MCF 10A (cell line): ENCODE results near the gene CYP2J2. TPM values are rescaled to one million over a fixed set of nuclear protein-coding genes. Genes with fewer than 3 reads are reported as not detected.

Experiments used
- BruUV-seq: library from RNA; stranded (reverse); fragments of 400-500 nt; replicated peaks from 2 replicates; lab custom pipeline; 2021; lab: Mats Ljungman, UMichigan
- CTCF ChIA-PET: fragments of 300-600 bp; sonication (Branson Sonifier 250); formaldehyde crosslinking; extraction: SDS; loops from one replicate; lab custom pipeline; 2021; ENCODE audit warnings: antibody characterized with exemption, inconsistent platforms; lab: Yijun Ruan, JAX
- POLR2A ChIA-PET: fragments of 300-600, 350-650 bp; sonication (Branson Sonifier 250); formaldehyde crosslinking; extraction: SDS; loops from one replicate; lab custom pipeline; 2020; ENCODE audit warnings: antibody characterized with exemption, inconsistent platforms; lab: Yijun Ruan, JAX
- DNase-seq: peaks from one replicate; pipeline ENCODE4 v3.0.0-alpha.2; 2018; ENCODE audit not compliant: unreplicated experiment
- H3K27ac Mint-ChIP-seq: one replicate; pipeline ENCODE4 v1.8.0; 2022; ENCODE audit warnings: mild to moderate bottlenecking, low read depth, mixed read lengths; ENCODE audit not compliant: unreplicated experiment
- H3K27me3 Mint-ChIP-seq: one replicate; pipeline ENCODE4 v1.8.0; 2022; ENCODE audit warnings: mixed read lengths; ENCODE audit not compliant: insufficient read depth, unreplicated experiment
- H3K36me3 Mint-ChIP-seq: one replicate; pipeline ENCODE4 v1.8.0; 2022; ENCODE audit warnings: mild to moderate bottlenecking, moderate library complexity, mixed read lengths; ENCODE audit not compliant: insufficient read depth, unreplicated experiment
- H3K4me1 Mint-ChIP-seq: one replicate; pipeline ENCODE4 v1.8.0; 2022; ENCODE audit warnings: mixed read lengths; ENCODE audit not compliant: insufficient read depth, unreplicated experiment
- H3K4me3 Mint-ChIP-seq: one replicate; pipeline ENCODE4 v1.8.0; 2022; ENCODE audit warnings: mild to moderate bottlenecking, moderate library complexity, mixed read lengths; ENCODE audit not compliant: unreplicated experiment
- H3K9me3 Mint-ChIP-seq: one replicate; pipeline ENCODE4 v1.8.0; 2022; ENCODE audit warnings: mixed read lengths; ENCODE audit not compliant: unreplicated experiment
- intact Hi-C: fragments of 100-400 bp; cut with micrococcal nuclease; formaldehyde crosslinking; loops from 2 replicates; pipeline ENCODE4 v1.14.1; 2022
- total RNA-seq: library from RNA; stranded (reverse); gene quantifications from 2 replicates; pipeline ENCODE4 v1.2.3, GENCODE V29; 2022
- TF ChIP-seq, protein P1 (sequence below): fragments of 200-600 bp; IDR thresholded peaks from one replicate; pipeline ENCODE4 v1.8.0; 2022; ENCODE audit warnings: antibody characterized with exemption, mild to moderate bottlenecking; ENCODE audit not compliant: unreplicated experiment

The CYP2J2 gene
- total RNA-seq, 1 experiment from 2014 or later, result 0.42 TPM

DNA sequence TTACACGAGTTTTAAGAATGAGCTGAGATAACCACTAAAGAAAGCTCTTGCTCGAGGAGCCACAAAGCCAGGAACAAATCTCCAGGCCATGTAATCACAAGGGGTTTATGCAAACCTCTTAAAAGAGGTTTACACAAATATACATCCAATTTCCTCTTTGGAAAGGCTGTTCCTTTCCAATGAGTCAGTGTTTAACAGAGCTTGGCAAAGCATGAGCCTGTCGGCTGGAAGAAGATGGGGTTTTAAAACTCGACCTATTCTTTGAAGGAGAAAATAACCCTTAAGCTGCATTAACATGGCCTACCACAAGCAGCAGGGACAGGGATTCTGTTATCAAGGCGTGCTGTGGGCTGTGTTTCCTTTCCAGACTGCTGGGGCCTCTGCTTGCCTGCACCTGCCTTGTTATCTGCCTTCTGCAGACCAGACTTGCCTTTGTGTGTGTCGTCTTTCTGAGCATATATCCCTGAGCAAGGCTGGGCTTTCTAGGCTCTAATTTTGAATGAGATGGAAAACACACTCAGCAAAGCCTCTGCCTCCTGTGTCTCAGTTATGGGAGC lies 40.6 kb upstream of the CYP2J2 start:
- no peaks in the 10 kb centered on the region for H3K4me1 Mint-ChIP-seq
- no peak for DNase-seq
- H3K4me3 Mint-ChIP-seq, result no peak overlapping the region
- BruUV-seq, result no TSS peak
- H3K27me3 Mint-ChIP-seq, result peaks cover 22% of the 10 kb centered on the region
- TF ChIP-seq, protein P1, sequence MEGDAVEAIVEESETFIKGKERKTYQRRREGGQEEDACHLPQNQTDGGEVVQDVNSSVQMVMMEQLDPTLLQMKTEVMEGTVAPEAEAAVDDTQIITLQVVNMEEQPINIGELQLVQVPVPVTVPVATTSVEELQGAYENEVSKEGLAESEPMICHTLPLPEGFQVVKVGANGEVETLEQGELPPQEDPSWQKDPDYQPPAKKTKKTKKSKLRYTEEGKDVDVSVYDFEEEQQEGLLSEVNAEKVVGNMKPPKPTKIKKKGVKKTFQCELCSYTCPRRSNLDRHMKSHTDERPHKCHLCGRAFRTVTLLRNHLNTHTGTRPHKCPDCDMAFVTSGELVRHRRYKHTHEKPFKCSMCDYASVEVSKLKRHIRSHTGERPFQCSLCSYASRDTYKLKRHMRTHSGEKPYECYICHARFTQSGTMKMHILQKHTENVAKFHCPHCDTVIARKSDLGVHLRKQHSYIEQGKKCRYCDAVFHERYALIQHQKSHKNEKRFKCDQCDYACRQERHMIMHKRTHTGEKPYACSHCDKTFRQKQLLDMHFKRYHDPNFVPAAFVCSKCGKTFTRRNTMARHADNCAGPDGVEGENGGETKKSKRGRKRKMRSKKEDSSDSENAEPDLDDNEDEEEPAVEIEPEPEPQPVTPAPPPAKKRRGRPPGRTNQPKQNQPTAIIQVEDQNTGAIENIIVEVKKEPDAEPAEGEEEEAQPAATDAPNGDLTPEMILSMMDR, result no peak
- ChIA-PET POLR2A (no interaction called here), CTCF (interaction anchor here (0.6 to 8.0 kb wide), 6 partner anchors 8 to 799 kb away, joined by 3 to 88 read pairs (median 7); no protein-coding TSS in a partner anchor)
- no peaks in the 10 kb centered on the region for H3K36me3 Mint-ChIP-seq
- intact Hi-C loops, result no loop called here
- H3K27ac Mint-ChIP-seq, result no peak overlapping the region
- no peaks in the 10 kb centered on the region for H3K9me3 Mint-ChIP-seq

DNA sequence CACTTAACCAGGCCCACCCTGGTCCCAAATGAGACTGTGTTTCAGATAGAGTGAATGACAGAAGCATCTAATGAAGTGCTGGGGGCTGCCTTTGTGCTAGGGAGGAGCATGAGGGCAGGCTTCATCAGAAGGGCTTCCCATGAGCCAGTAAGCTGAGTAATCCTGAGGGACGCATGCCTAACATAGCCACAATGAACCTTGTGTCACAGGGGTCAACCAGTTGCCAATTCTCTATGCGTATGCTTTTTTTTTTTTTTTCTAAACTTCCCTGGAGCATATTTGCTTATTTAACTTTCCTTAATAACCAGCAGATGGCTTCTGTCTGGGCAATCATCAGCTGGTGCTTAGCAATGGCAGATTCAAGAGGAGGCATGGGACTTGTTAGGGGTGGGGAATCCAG lies 25.5 kb upstream of the CYP2J2 start:
- no peaks in the 10 kb centered on the region for H3K9me3 Mint-ChIP-seq
- ChIA-PET POLR2A (interaction anchor here (1.5 kb wide), 1 partner anchor 24 kb away, joined by 3 read pairs; no protein-coding TSS in a partner anchor), CTCF (interaction anchor here (0.6 to 3.9 kb wide), 4 partner anchors 41 to 1536 kb away, joined by 3 to 41 read pairs (median 5); no protein-coding TSS in a partner anchor)
- intact Hi-C loops, result no loop called here
- H3K4me1 Mint-ChIP-seq, result no peaks in the 10 kb centered on the region
- TF ChIP-seq, protein P1, result no peak
- H3K36me3 Mint-ChIP-seq, result no peaks in the 10 kb centered on the region
- H3K27me3 Mint-ChIP-seq, result no peaks in the 10 kb centered on the region
- no peak overlapping the region for H3K4me3 Mint-ChIP-seq
- no peak overlapping the region for H3K27ac Mint-ChIP-seq
- DNase-seq, result no peak
- no TSS peak for BruUV-seq

DNA sequence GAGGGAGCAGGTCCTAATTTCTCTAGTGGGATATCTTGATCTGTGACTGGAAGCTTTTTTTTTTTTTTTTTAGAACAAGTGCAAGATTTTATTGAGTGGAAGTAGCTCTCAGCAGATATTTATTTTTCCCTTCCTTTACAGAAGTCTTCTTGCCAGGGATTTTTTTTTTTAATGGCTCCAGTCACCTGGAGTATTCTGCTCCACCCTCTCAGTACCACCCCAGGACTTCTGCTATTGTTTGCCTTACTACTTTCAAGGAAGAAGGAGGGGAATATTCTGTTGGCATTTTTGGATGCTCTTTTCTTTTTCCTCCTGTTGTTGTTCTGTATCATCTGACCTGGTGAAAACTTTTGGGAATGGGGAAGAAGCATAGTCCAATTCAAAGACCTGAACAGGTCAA lies 23.1 kb upstream of the CYP2J2 start:
- no peak for DNase-seq
- Mint-ChIP-seq H3K27me3 (no peaks in the 10 kb centered on the region), H3K9me3 (no peaks in the 10 kb centered on the region), H3K4me1 (no peaks in the 10 kb centered on the region), H3K36me3 (no peaks in the 10 kb centered on the region), H3K4me3 (no peak overlapping the region), H3K27ac (no peak overlapping the region)
- CTCF ChIA-PET, result interaction anchor here (0.6 to 3.9 kb wide), 13 partner anchors 13 to 1389 kb away, joined by 3 to 41 read pairs (median 5); no protein-coding TSS in a partner anchor
- TF ChIP-seq, protein P1, result no peak
- intact Hi-C loops, result loop anchor here (5.0 to 10.0 kb wide), 3 partner anchors 192 to 1435 kb away; no protein-coding TSS in a partner anchor
- no TSS peak for BruUV-seq
- POLR2A ChIA-PET, result no interaction called here

DNA sequence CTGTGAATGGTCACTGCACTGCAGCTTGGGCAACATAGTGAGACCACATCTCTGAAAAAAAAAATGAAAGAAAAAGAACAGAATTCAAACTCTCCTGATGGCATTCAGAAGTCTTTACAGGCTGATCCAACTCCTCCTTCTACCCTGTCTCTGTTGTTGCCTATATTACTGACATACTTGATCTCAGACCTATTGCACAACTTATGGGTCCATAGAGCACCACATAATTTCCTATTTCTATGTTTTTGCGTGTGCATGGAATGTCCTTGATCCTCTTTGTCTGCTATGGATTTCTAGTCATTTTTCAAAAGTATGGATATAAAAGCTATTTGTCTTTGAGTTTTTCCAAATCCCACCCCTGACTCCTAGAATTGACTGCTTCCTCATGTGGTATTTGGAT lies 22.4 kb upstream of the CYP2J2 start:
- no peak for DNase-seq
- ChIA-PET CTCF (interaction anchor here (0.6 to 3.9 kb wide), 10 partner anchors 22 to 1390 kb away, joined by 3 to 41 read pairs (median 4); no protein-coding TSS in a partner anchor), POLR2A (no interaction called here)
- H3K4me3 Mint-ChIP-seq, result no peak overlapping the region
- BruUV-seq, result no TSS peak
- H3K27ac Mint-ChIP-seq, result no peak overlapping the region
- H3K4me1 Mint-ChIP-seq, result no peaks in the 10 kb centered on the region
- intact Hi-C loops, result loop anchor here (5.0 to 10.0 kb wide), 3 partner anchors 192 to 1434 kb away; no protein-coding TSS in a partner anchor
- no peaks in the 10 kb centered on the region for H3K36me3 Mint-ChIP-seq
- TF ChIP-seq, protein P1, result no peak
- H3K27me3 Mint-ChIP-seq, result no peaks in the 10 kb centered on the region
- no peaks in the 10 kb centered on the region for H3K9me3 Mint-ChIP-seq
